OCI-LY7 (cell line): ENCODE results near the gene SEC31A.

Experiments used
- CTCF ChIP-seq: fragments of 200-600 bp; sonication (generic); conservative IDR thresholded peaks from 2 replicates; pipeline ENCODE4 v1.5.1; 2014; ENCODE audit warnings: mild to moderate bottlenecking, antibody characterized with exemption, low read length, moderate library complexity, mixed read lengths
- EZH2phosphoT487 ChIP-seq: fragments of 200-600 bp; sonication (generic); IDR thresholded peaks from 2 replicates; pipeline ENCODE4 v1.6.1; 2018; ENCODE audit warnings: low read depth, borderline replicate concordance, mild to moderate bottlenecking, mixed run types, antibody characterized with exemption, low read length, moderate library complexity, mixed read lengths

DNA sequence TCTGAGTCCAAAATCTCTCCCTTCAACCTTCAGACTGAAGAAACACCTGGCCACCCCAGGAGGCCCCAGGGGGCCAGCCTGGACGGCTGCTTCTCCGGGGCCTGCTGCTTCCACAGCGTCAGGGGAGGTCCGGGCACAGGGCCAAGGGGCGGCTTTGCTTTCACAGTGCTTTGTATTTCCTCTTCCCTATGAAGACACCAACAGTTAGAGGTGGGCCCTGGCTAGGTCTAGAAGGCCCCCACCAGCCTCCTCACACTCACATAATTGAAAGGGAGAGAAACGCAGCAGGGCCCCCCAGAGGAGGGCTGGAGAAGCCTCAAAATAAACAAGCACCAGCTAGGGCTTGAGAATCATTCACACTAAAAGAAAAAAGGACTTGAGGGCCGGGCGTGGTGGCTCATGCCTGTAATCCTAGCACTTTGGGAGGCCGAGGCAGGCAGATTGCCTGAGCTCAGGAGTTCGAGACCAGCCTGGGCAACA lies 110.2 kb downstream of the SEC31A start:
- TF ChIP-seq EZH2phosphoT487 = no peak
- no peak for TF ChIP-seq CTCF
